Measurements from ENCODE around the gene FRMD4A. TPM values are rescaled to one million over a fixed set of nuclear protein-coding genes. Genes with fewer than 3 reads are reported as not detected.

The FRMD4A gene
- total RNA-seq, 2 experiments from 2014 or later, result 0.17 TPM; not detected in 1

DNA sequence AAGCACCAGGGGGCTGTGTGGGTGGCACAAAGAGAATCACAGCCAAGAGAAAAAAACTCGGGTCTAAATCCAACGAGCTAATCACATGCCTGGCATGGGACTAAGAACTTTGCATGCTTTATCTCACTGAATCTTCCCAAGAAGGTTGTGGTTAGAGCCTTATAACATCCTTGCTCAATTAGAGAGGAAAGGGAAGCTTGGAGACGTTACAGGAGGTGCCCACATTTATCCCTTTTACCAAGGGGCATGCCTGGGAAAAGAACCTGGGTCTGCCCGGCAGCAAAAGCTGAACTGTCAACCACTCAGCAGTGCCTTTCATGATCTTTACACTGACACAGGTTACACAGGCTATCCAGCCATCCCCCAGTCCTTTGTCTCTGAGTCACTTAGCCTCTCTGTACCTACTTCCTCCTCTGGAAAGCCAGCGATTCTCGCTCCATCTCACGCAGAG, 553.8 kb downstream of the FRMD4A start:
- POLR2A ChIA-PET, result interaction anchor here (0.6 kb wide), 1 partner anchor 17 kb away, joined by 3 read pairs; no protein-coding TSS in a partner anchor
- no peak overlapping the region for H3K27ac ChIP-seq (ENCODE audit: low read depth, low read length, poor library complexity, severe bottlenecking)
- CTCF ChIA-PET (ENCODE audit: unreplicated experiment), result no interaction called here
- BruUV-seq (replicated peaks), result no TSS peak
- no peak overlapping the region for H3K4me2 ChIP-seq (ENCODE audit: low read length)
- H4K20me1 ChIP-seq (ENCODE audit: insufficient read depth, low read length), result no peaks in the 10 kb centered on the region
- no peaks in the 10 kb centered on the region for H3K79me2 ChIP-seq (ENCODE audit: insufficient read depth, low read depth, low read length)
- H3K4me1 ChIP-seq (ENCODE audit: insufficient read depth, low read length, poor library complexity, severe bottlenecking), result peaks cover 8% of the 10 kb centered on the region
- peak overlapping the region; percentile 44; the same call in 1 of the 2 replicates for H2AFZ ChIP-seq (ENCODE audit: low read length)
- no peaks in the 10 kb centered on the region for H3K9me3 ChIP-seq (ENCODE audit: low read length)
- DNase-seq (ENCODE audit: low spot score), result no peak
- intact Hi-C loops (cut with micrococcal nuclease; ENCODE audit: unreplicated experiment), result no loop called here
- no peak overlapping the region for H3K4me3 ChIP-seq (ENCODE audit: low read depth, low read length, poor library complexity, severe bottlenecking)
- no peaks in the 10 kb centered on the region for H3K9me2 ChIP-seq (ENCODE audit: insufficient read depth, low read length)
- TF ChIP-seq, protein P1, sequence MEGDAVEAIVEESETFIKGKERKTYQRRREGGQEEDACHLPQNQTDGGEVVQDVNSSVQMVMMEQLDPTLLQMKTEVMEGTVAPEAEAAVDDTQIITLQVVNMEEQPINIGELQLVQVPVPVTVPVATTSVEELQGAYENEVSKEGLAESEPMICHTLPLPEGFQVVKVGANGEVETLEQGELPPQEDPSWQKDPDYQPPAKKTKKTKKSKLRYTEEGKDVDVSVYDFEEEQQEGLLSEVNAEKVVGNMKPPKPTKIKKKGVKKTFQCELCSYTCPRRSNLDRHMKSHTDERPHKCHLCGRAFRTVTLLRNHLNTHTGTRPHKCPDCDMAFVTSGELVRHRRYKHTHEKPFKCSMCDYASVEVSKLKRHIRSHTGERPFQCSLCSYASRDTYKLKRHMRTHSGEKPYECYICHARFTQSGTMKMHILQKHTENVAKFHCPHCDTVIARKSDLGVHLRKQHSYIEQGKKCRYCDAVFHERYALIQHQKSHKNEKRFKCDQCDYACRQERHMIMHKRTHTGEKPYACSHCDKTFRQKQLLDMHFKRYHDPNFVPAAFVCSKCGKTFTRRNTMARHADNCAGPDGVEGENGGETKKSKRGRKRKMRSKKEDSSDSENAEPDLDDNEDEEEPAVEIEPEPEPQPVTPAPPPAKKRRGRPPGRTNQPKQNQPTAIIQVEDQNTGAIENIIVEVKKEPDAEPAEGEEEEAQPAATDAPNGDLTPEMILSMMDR (conservative IDR thresholded peaks at IDR 0.05; ENCODE audit: low read length), result no peak
- TF ChIP-seq EZH2phosphoT487 (IDR thresholded peaks at IDR 0.05; ENCODE audit: borderline replicate concordance, low read depth, low read length), result no peak
- H3K36me3 ChIP-seq (ENCODE audit: insufficient read depth, low read length), result no peaks in the 10 kb centered on the region

DNA sequence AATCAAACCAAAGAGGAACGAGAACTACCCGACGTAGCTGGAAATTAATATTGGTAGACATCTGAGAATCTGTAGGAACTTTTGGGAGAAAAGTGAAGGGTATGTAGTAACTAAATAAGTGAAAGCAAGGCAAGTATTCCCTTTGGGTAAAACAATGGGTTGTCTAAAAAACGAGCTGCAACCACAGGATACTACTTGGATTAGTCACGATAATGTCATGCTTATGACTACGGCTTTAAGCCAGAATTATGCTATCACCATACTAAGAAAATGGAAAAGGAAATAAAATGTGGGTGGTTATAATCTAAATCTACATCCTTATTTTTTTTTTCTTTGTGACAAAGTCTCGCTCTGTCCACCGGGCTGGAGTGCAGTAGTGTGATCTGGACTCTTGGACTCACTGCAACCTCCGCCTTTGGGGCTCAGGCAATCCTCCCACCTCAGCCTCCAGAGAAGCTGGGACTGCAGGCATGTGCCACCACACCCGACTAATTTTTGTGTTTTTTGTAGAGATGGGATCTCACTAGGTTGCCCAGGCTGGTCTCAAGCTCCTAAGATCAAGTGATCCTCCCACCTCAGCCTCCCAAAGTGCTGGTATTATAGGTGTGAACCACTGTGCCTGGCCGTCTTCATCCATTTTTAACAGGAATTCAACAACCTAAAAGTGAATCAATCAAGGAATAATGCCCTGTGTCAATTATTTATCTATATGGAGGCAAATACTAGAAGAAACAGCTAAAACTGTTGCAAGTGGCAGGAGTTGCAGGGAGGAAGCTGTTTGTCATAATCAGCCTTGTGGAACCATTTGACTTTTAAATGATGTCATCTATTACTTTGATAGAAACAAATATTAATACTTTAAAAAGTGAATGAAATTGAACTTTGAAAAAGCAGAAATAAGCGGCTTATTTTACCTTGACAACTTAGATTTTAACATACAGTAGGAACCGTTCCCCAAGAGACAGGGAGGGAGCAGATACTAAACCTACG, 554.6 kb downstream of the FRMD4A start:
- no peaks in the 10 kb centered on the region for H3K36me3 ChIP-seq (ENCODE audit: insufficient read depth, low read length)
- no peaks in the 10 kb centered on the region for H3K9me2 ChIP-seq (ENCODE audit: insufficient read depth, low read length)
- peak overlapping the region; percentile 44; the same call in 1 of the 2 replicates for H2AFZ ChIP-seq (ENCODE audit: low read length)
- H3K27ac ChIP-seq (ENCODE audit: low read depth, low read length, poor library complexity, severe bottlenecking), result no peak overlapping the region
- H3K79me2 ChIP-seq (ENCODE audit: insufficient read depth, low read depth, low read length), result no peaks in the 10 kb centered on the region
- intact Hi-C loops (cut with micrococcal nuclease; ENCODE audit: unreplicated experiment), result no loop called here
- no peak for TF ChIP-seq EZH2phosphoT487 (IDR thresholded peaks at IDR 0.05; ENCODE audit: borderline replicate concordance, low read depth, low read length)
- TF ChIP-seq, protein P1 (conservative IDR thresholded peaks at IDR 0.05; ENCODE audit: low read length), result no peak
- BruUV-seq (replicated peaks), result no TSS peak
- no peaks in the 10 kb centered on the region for H4K20me1 ChIP-seq (ENCODE audit: insufficient read depth, low read length)
- ChIA-PET POLR2A (no interaction called here), CTCF (ENCODE audit: unreplicated experiment) (no interaction called here)
- DNase-seq (ENCODE audit: low spot score), result no peak
- no peak overlapping the region for H3K4me2 ChIP-seq (ENCODE audit: low read length)
- peaks cover 8% of the 10 kb centered on the region for H3K4me1 ChIP-seq (ENCODE audit: insufficient read depth, low read length, poor library complexity, severe bottlenecking)
- no peaks in the 10 kb centered on the region for H3K9me3 ChIP-seq (ENCODE audit: low read length)
- no peak overlapping the region for H3K4me3 ChIP-seq (ENCODE audit: low read depth, low read length, poor library complexity, severe bottlenecking)
